ENCODE measurements around the gene AGPAT2. TPM values are rescaled to one million over a fixed set of nuclear protein-coding genes. Genes with fewer than 3 reads are reported as not detected.
A peak's percentile ranks its signal among the peaks of the same experiment; 100 is the strongest.

The AGPAT2 gene
- total RNA-seq, 1 donor from 2014 or later = 47.8 TPM

DNA sequence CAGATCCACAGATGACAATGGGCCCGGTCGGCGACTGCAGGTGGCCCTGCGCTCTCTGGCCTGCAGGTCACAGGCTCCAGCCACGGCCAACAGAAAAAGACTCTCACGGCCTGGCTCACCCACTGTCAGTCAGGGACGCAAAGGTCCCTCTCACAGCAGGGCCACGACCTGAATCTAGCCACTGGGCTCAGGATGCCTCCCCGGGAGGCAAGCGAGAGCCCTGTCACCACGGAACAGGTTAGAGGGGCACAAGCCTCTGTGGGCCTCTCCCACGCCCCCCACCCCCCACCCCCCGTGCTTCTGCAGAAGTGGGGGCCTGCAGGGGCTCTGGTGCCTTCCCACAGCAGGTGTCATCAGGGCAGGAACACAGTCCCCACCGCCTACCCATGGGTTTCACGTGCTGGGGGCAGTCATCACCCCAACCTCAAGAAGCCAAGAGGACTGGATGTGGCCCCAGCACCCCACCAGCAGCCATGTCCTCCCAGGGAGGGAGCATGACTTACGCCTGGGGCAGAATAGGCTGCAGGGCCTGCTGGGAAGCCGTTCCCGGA is 41.8 kb downstream of the AGPAT2 start:
- Mint-ChIP-seq H3K4me3 (no peak overlapping the region), H3K27me3 (peaks cover 7% of the 10 kb centered on the region), H3K9me3 (no peaks in the 10 kb centered on the region), H3K36me3 (no peaks in the 10 kb centered on the region), H3K27ac (no peak overlapping the region), H3K4me1 (ENCODE audit: unreplicated experiment) (peaks cover 10% of the 10 kb centered on the region)
- TF ChIP-seq, protein P1, sequence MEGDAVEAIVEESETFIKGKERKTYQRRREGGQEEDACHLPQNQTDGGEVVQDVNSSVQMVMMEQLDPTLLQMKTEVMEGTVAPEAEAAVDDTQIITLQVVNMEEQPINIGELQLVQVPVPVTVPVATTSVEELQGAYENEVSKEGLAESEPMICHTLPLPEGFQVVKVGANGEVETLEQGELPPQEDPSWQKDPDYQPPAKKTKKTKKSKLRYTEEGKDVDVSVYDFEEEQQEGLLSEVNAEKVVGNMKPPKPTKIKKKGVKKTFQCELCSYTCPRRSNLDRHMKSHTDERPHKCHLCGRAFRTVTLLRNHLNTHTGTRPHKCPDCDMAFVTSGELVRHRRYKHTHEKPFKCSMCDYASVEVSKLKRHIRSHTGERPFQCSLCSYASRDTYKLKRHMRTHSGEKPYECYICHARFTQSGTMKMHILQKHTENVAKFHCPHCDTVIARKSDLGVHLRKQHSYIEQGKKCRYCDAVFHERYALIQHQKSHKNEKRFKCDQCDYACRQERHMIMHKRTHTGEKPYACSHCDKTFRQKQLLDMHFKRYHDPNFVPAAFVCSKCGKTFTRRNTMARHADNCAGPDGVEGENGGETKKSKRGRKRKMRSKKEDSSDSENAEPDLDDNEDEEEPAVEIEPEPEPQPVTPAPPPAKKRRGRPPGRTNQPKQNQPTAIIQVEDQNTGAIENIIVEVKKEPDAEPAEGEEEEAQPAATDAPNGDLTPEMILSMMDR (conservative IDR thresholded peaks at IDR 0.05) = no peak
- DNase-seq (ENCODE audit: extremely low spot score, unreplicated experiment) = no peak

DNA sequence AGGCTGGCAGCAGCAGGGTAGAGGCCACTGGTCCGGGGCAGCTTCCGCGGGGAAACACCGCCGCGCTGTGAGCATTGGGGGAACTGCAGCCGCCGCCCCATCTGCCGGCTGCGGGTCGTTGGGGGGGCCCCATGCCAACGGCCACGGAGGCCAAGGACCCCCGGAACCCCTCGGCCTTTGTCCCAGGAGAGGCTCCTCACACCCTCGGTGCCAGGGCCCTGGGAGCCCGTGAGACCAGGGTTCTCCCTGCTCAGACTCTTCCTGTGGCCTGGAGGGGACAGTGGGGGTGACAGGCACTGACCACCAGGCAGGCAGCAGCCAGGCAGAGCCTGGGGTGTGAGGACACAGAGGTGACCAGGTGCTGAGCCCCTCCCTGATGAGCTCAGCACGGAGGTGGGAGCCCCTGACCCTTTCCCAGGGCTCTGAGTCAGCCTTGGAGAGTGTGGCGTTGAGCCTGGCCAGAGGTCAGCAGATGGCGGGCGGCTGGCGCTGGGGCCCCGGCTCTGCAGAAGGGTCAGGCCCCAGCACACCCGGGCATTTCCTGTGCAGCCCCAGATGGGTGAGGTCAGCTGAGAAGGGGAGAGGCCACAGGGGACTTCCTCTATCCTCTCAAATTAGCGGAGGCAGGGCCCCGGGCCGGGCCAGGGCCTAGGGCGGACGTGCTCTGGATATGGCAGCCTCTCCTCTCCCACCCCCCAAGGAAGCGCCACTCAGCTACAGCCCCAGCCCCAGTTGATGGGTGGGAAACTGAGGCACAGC is 42.5 kb downstream of the AGPAT2 start:
- H3K27me3 Mint-ChIP-seq = peaks cover 7% of the 10 kb centered on the region
- DNase-seq (ENCODE audit: extremely low spot score, unreplicated experiment) = no peak
- H3K4me3 Mint-ChIP-seq = no peak overlapping the region
- no peaks in the 10 kb centered on the region for H3K9me3 Mint-ChIP-seq
- H3K4me1 Mint-ChIP-seq (ENCODE audit: unreplicated experiment) = peaks cover 10% of the 10 kb centered on the region
- no peaks in the 10 kb centered on the region for H3K36me3 Mint-ChIP-seq
- no peak overlapping the region for H3K27ac Mint-ChIP-seq
- TF ChIP-seq, protein P1 (conservative IDR thresholded peaks at IDR 0.05) = peak; percentile 87

DNA sequence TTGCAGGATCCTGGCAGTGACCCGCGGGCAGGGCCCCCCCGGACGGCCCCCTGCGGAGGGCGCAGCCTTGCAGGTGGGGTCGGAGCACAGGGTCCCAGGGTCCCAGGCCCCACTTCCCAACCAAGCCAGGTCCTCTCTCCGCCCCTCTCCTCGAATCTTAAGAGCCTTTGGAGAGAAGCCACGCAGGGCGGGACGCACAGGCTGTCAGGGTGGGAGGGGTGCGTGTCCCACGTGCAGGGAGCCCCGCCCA is 43.0 kb downstream of the AGPAT2 start:
- no peak overlapping the region for H3K4me3 Mint-ChIP-seq
- peaks cover 7% of the 10 kb centered on the region for H3K27me3 Mint-ChIP-seq
- TF ChIP-seq, protein P1 (conservative IDR thresholded peaks at IDR 0.05) = no peak

DNA sequence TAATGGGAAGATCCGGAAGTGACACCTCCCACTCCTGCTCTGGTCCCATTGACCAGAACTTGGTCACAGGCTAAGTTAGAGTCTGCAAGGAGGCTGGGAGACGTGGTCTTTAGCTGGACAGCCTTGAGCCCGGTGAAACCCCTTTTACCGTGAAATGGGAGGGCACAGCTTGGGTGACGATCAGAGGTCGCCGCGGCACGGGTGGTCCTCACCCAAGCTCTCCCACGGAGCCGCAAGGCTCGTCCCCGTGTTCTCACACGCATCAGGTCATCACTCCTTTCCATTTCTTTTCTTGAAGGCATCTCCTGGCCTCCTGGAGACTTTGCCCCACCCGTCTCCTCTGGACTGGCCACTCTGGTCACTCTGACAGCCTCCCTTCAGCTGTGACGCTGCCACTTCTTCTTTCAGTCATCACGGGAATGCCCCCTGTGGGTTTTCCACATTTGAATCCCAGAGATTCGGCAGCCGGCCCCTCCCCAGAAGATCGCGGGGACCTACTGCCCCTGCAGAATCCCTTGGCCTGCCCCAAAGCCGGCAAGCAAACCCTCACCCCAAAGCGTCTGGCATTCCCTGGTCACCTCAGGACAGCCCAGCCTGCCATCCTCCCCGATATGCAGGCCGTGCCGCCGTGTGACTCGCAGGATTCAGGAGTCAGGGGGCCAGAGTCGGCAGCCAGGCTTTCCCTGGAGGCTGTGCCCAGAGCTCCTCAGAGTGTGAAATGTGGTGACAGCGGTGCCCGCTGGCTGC is 43.5 kb downstream of the AGPAT2 start:
- no peaks in the 10 kb centered on the region for H3K9me3 Mint-ChIP-seq
- H3K4me3 Mint-ChIP-seq = no peak overlapping the region
- no peaks in the 10 kb centered on the region for H3K36me3 Mint-ChIP-seq
- TF ChIP-seq, protein P1 (conservative IDR thresholded peaks at IDR 0.05) = no peak
- no peak for DNase-seq (ENCODE audit: extremely low spot score, unreplicated experiment)
- H3K27me3 Mint-ChIP-seq = peaks cover 7% of the 10 kb centered on the region
- no peak overlapping the region for H3K27ac Mint-ChIP-seq
- peaks cover 7% of the 10 kb centered on the region for H3K4me1 Mint-ChIP-seq (ENCODE audit: unreplicated experiment)

More for the DNA sequence above, 43.0 kb downstream of the AGPAT2 start:
- DNase-seq (ENCODE audit: extremely low spot score, unreplicated experiment) = no peak
- Mint-ChIP-seq H3K36me3 (no peaks in the 10 kb centered on the region), H3K9me3 (no peaks in the 10 kb centered on the region), H3K4me1 (ENCODE audit: unreplicated experiment) (peaks cover 10% of the 10 kb centered on the region), H3K27ac (no peak overlapping the region)

DNA sequence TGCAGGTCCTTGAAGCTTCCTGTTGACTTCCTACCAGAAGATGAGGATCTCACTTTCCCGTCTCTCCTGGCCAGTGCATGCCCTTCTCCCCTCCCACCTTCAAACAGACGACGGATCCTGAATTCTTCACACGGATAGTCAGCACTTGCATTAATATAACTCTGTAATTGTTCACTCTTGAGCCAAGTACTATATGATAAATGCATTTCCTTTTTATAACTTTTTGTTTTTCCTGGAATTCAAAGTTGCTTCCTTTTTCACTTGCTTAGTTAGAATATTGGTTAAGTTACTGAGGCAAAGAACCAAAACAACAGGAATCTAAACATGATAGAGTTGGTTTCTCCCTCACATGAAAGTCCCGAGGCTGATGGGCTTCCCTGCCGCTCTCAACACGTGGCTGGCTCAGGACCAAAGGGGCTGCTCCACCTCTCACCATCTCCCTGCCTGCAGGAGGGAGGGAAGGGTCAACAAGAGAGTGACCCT is 44.8 kb downstream of the AGPAT2 start:
- TF ChIP-seq, protein P1 (conservative IDR thresholded peaks at IDR 0.05) = no peak
- no peak for DNase-seq (ENCODE audit: extremely low spot score, unreplicated experiment)
- Mint-ChIP-seq H3K27me3 (peaks cover 7% of the 10 kb centered on the region), H3K4me3 (no peak overlapping the region), H3K36me3 (no peaks in the 10 kb centered on the region), H3K9me3 (no peaks in the 10 kb centered on the region), H3K27ac (no peak overlapping the region), H3K4me1 (ENCODE audit: unreplicated experiment) (peaks cover 4% of the 10 kb centered on the region)
